Naive thymus-derived CD4-positive, alpha-beta T cell (primary cell): ENCODE results near the gene STX1A. TPM values are rescaled to one million over a fixed set of nuclear protein-coding genes. Genes with fewer than 3 reads are reported as not detected.

Source experiments
- ATAC-seq: fragments of 150-1000 bp; cut with Tn5 transposase; 2 replicates; pipeline ENCODE4 v1.10.0; 2021; ENCODE audit warnings: mild to moderate bottlenecking, moderate library complexity
- CTCF ChIA-PET: fragments of 350-600 bp; sonication (Branson Sonifier 250); formaldehyde crosslinking; loops from one replicate; lab custom pipeline; 2021; ENCODE audit warnings: antibody characterized with exemption; lab: Charles Lee
- POLR2A ChIA-PET: fragments of 350-600 bp; sonication (Branson Sonifier 250); formaldehyde crosslinking; loops from one replicate; lab custom pipeline; 2021; ENCODE audit warnings: antibody characterized with exemption, inconsistent platforms; lab: Charles Lee
- DNase-seq, 9 donors: peaks; one replicate each; pipeline versions ENCODE4 v3.0.0 to v3.0.0-alpha.2; 2020 to 2022; ENCODE audit warnings: mixed read lengths in 1 of 9
- H3K27ac ChIP-seq: one replicate; pipeline ENCODE4 v1.7.0; 2013; ENCODE audit warnings: mild to moderate bottlenecking, low read depth, low read length, moderate library complexity
- H3K27me3 ChIP-seq, 2 donors: one replicate each; pipeline ENCODE4 v1.7.0; 2013; ENCODE audit warnings: low read length in 2 of 2, mild to moderate bottlenecking in 2 of 2, moderate library complexity in 2 of 2; ENCODE audit not compliant: control insufficient read depth in 2 of 2, insufficient read depth in 2 of 2
- H3K36me3 ChIP-seq, 3 experiments: 1 replicate in 2 of 3; 2 replicates in 1 of 3; pipeline ENCODE4 v1.7.0; 2013; ENCODE audit warnings: low read length in 3 of 3, mild to moderate bottlenecking in 3 of 3, moderate library complexity in 1 of 3; ENCODE audit not compliant: insufficient read depth in 3 of 3, control insufficient read depth in 2 of 3
- H3K4me1 ChIP-seq, 2 donors: one replicate each; pipeline ENCODE4 v1.7.0; 2013; ENCODE audit warnings: low read length in 2 of 2, mild to moderate bottlenecking in 2 of 2, moderate library complexity in 1 of 2; ENCODE audit not compliant: control insufficient read depth in 2 of 2, insufficient read depth in 2 of 2
- H3K4me3 ChIP-seq: 2 replicates; pipeline ENCODE4 v1.7.0; 2013; ENCODE audit warnings: mild to moderate bottlenecking, low read length
- H3K9me3 ChIP-seq, 3 experiments: 1 replicate in 2 of 3; 2 replicates in 1 of 3; pipeline ENCODE4 v1.7.0; 2013; ENCODE audit warnings: low read length in 3 of 3; ENCODE audit not compliant: control insufficient read depth in 2 of 3
- H3K27ac Mint-ChIP-seq, 9 donors: one replicate each; pipeline ENCODE4 v1.8.0; 2020 to 2022; ENCODE audit warnings: mixed read lengths in 9 of 9, mild to moderate bottlenecking in 8 of 9, moderate library complexity in 5 of 9, inconsistent platforms in 2 of 9
- H3K27me3 Mint-ChIP-seq, 5 donors: one replicate each; pipeline ENCODE4 v1.8.0; 2021 to 2022; ENCODE audit warnings: mixed read lengths in 5 of 5, mild to moderate bottlenecking in 1 of 5
- H3K36me3 Mint-ChIP-seq, 5 donors: one replicate each; pipeline ENCODE4 v1.8.0; 2020 to 2022; ENCODE audit warnings: mixed read lengths in 5 of 5, mild to moderate bottlenecking in 3 of 5, inconsistent platforms in 1 of 5
- H3K4me1 Mint-ChIP-seq, 7 donors: one replicate each; pipeline ENCODE4 v1.8.0; 2020 to 2022; ENCODE audit warnings: mixed read lengths in 7 of 7, mild to moderate bottlenecking in 3 of 7, inconsistent platforms in 1 of 7
- H3K4me3 Mint-ChIP-seq, 10 donors: one replicate each; pipeline ENCODE4 v1.8.0; 2020 to 2022; ENCODE audit warnings: mild to moderate bottlenecking in 10 of 10, mixed read lengths in 10 of 10, moderate library complexity in 6 of 10, inconsistent platforms in 2 of 10
- H3K9me3 Mint-ChIP-seq, 11 donors: one replicate each; pipeline ENCODE4 v1.8.0; 2020 to 2022; ENCODE audit warnings: mixed read lengths in 11 of 11, mild to moderate bottlenecking in 4 of 11, inconsistent platforms in 1 of 11, moderate library complexity in 1 of 11
- intact Hi-C, 2 donors: fragments of 100-400 bp; cut with micrococcal nuclease; formaldehyde crosslinking; loops; one replicate each; pipeline ENCODE4 v1.15.1; 2023
- polyA plus RNA-seq, 2 donors: library from polyadenylated mRNA; unstranded; fragments of 300-500 nt; fragmentation: Illumina TruSeq; gene quantifications; one replicate each; pipeline ENCODE4 v1.2.3, GENCODE V29; 2021
- total RNA-seq, 6 experiments: library from RNA in 5 of 6; stranded (reverse) in 5 of 6; gene quantifications; 1 replicate in 5 of 6; 2 replicates in 1 of 6; pipeline ENCODE4 v1.2.3 and lab custom pipeline; 2021 to 2026

Gene STX1A
- total and polyA plus RNA-seq, 7 experiments from 2014 or later = 1.2 to 13.4 (median 9.8) TPM

GRCh38 chr7:73737491-73738219 lies 18.2 kb upstream of the STX1A start:
- Histone ChIP-seq H3K4me3 (peak overlapping the region; percentile 84), H3K27ac (peak overlapping the region; percentile 89), H3K9me3 (no peaks in the 10 kb centered on the region), H3K36me3 (peaks cover 0 to 19% (median 0%) of the 10 kb centered on the region in 3 experiments), H3K4me1 (peaks cover 4 to 18% of the 10 kb centered on the region in 2 donors), H3K27me3 (no peaks in the 10 kb centered on the region)
- ATAC-seq (no peak), DNase-seq (no peak)
- Mint-ChIP-seq H3K27ac (peak overlapping the region; percentile 48 to 96 (median 88)), H3K4me1 (peaks cover 5 to 23% (median 16%) of the 10 kb centered on the region in 7 donors), H3K36me3 (peaks cover 0 to 4% (median 0%) of the 10 kb centered on the region in 5 donors), H3K9me3 (peaks cover 0 to 1% (median 0%) of the 10 kb centered on the region in 11 donors), H3K27me3 (peaks cover 0 to 3% (median 0%) of the 10 kb centered on the region in 5 donors), H3K4me3 (peak overlapping the region; percentile 83 to 94 (median 91))
- CTCF ChIA-PET = interaction anchor here (0.5 to 3.0 kb wide), 6 partner anchors 12 to 158 kb away, joined by 3 to 9 read pairs (median 4); no protein-coding TSS in a partner anchor
- intact Hi-C loops = loop anchor here (1.0 to 10.0 kb wide), 16 partner anchors 18 to 917 kb away; partner anchors contain the start of genes BAZ1B (in 2 of the 2), BCL7B (in 2 of the 2), BUD23 (in 2 of the 2) and DNAJC30 (in 2 of the 2)
- POLR2A ChIA-PET = interaction anchor here (0.7 to 2.1 kb wide), 6 partner anchors 18 to 213 kb away, joined by 3 to 8 read pairs (median 4); partner anchors contain the start of genes BUD23 and STX1A

GRCh38 chr7:73736885-73737284 lies 17.4 kb upstream of the STX1A start:
- Histone ChIP-seq H3K9me3 (no peaks in the 10 kb centered on the region), H3K27me3 (no peaks in the 10 kb centered on the region), H3K4me3 (no peak overlapping the region), H3K27ac (no peak overlapping the region), H3K36me3 (peaks cover 0 to 19% (median 0%) of the 10 kb centered on the region in 3 experiments), H3K4me1 (peaks cover 4 to 18% of the 10 kb centered on the region in 2 donors)
- Mint-ChIP-seq H3K27ac (peak overlapping the region in 3 of 9 donors; percentile 21 to 72 (median 22)), H3K9me3 (peaks cover 0 to 1% (median 0%) of the 10 kb centered on the region in 11 donors), H3K4me3 (peak overlapping the region in 9 of 10 donors; percentile 38 to 94 (median 89)), H3K27me3 (peaks cover 0 to 3% (median 0%) of the 10 kb centered on the region in 5 donors), H3K36me3 (peaks cover 0 to 4% (median 0%) of the 10 kb centered on the region in 5 donors), H3K4me1 (peaks cover 5 to 23% (median 16%) of the 10 kb centered on the region in 7 donors)
- POLR2A ChIA-PET = interaction anchor here (1.0 to 1.1 kb wide), 2 partner anchors 19 to 62 kb away, joined by 3 read pairs; no protein-coding TSS in a partner anchor
- intact Hi-C loops = loop anchor here in 1 of 2 donors (5.0 to 10.0 kb wide), 4 partner anchors 115 to 918 kb away; partner anchors contain the start of genes GTF2I, MLXIPL, RFC2 and TYW1B
- ATAC-seq (no peak), DNase-seq (no peak)
- CTCF ChIA-PET = interaction anchor here (0.5 to 1.3 kb wide), 4 partner anchors 24 to 227 kb away, joined by 3 to 5 read pairs (median 3); no protein-coding TSS in a partner anchor

DNA sequence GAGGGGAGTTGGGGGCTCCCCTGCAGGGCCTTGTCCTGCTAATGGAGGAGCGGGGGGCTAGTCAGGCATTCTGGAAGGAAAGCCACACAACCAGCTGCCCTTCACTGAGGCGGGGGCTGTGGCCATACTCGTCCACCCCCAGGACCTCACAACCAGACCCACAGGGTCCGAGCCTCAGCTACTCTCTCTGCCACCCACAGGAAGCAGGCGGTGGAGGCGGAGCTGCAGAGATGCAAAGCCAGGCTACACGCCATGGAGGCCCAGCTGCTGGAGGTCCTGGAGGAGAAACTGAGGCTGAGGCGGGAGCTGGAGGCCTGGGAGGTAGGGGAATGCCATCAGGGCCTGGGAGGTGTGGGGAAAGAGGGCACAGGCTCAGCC lies 16.0 kb upstream of the STX1A start:
- ChIA-PET CTCF (interaction anchor here (0.6 to 0.9 kb wide), 2 partner anchors 92 to 140 kb away, joined by 3 to 4 read pairs; no protein-coding TSS in a partner anchor), POLR2A (interaction anchor here (0.6 to 1.9 kb wide), 2 partner anchors 16 to 120 kb away, joined by 5 read pairs; partner anchors contain the start of gene STX1A)
- H3K36me3 Mint-ChIP-seq = peaks cover 0 to 4% (median 0%) of the 10 kb centered on the region in 5 donors
- H3K9me3 ChIP-seq = no peaks in the 10 kb centered on the region
- no peak overlapping the region for H3K4me3 Mint-ChIP-seq
- ATAC-seq = no peak
- peaks cover 0 to 1% (median 0%) of the 10 kb centered on the region in 11 donors for H3K9me3 Mint-ChIP-seq
- peaks cover 5 to 23% (median 16%) of the 10 kb centered on the region in 7 donors for H3K4me1 Mint-ChIP-seq
- no peak overlapping the region for H3K27ac ChIP-seq
- no peak overlapping the region for H3K4me3 ChIP-seq
- H3K27me3 ChIP-seq = no peaks in the 10 kb centered on the region
- H3K27me3 Mint-ChIP-seq = peaks cover 0 to 3% (median 0%) of the 10 kb centered on the region in 5 donors
- intact Hi-C loops = loop anchor here in 1 of 2 donors (5.0 to 10.0 kb wide), 4 partner anchors 113 to 919 kb away; partner anchors contain the start of genes GTF2I, MLXIPL, RFC2 and TYW1B
- no peak for DNase-seq
- H3K36me3 ChIP-seq = peaks cover 0 to 19% (median 0%) of the 10 kb centered on the region in 3 experiments
- H3K27ac Mint-ChIP-seq = peak overlapping the region in 1 of 9 donors; percentile 58
- H3K4me1 ChIP-seq = peaks cover 4 to 18% of the 10 kb centered on the region in 2 donors

DNA sequence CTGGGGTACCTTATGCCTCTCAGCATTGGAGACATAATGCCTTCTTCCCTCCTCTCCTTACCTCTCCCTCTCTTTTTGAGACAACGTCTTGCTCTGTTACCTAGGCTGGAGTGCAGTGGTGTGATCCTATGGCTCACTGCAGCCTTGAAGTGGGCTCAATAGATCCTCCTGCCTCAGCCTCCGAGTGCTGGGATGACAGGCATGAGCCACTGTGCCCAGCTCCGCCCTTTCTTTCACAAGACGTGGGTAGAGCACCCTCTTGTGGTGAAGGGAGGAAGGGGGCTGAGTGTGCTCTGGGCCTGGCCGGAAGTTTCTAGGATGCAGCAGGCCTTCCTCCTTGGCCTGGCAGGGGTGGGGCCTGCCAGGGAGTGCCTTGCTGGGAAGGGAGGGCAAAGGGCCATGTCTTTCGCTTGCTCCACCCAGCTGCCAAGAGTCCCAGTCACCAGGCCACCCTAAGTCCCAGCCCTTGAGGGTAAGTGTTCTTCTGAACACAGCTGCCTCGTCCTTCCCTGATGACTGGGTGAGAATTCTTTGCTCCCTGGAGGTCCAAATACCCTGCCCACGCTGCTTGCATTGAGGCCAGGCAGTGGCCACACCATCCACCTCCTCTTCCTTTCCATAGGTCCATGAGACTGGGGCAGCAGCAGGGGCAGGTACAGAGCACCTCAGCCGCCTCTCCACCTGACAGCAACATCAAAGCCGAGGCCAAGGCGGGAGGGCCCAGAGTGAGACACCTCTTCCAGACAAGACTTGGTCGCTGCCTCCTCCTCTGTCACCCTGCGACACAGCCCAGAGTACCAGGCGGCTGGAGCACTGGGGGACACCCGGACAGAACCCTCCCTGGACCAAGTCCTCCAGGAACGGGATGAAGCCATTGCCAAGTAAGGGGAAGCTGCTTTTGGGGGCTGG lies 15.4 kb upstream of the STX1A start:
- intact Hi-C loops = loop anchor here (1.0 to 10.0 kb wide), 11 partner anchors 10 to 920 kb away; partner anchors contain the start of genes BUD23 (in 1 of the 2), DNAJC30 (in 1 of the 2), GTF2I (in 1 of the 2) and MLXIPL (in 1 of the 2)
- Mint-ChIP-seq H3K27ac (peak overlapping the region; percentile 2 to 89 (median 72)), H3K36me3 (peaks cover 0 to 4% (median 0%) of the 10 kb centered on the region in 5 donors), H3K27me3 (peaks cover 0 to 3% (median 0%) of the 10 kb centered on the region in 5 donors), H3K9me3 (peaks cover 0 to 1% (median 0%) of the 10 kb centered on the region in 11 donors), H3K4me3 (peak overlapping the region in 2 of 10 donors; percentile 45 to 78), H3K4me1 (peaks cover 5 to 23% (median 16%) of the 10 kb centered on the region in 7 donors)
- ChIA-PET POLR2A (interaction anchor here (0.6 to 1.9 kb wide), 4 partner anchors 15 to 155 kb away, joined by 3 to 5 read pairs (median 5); partner anchors contain the start of genes BUD23, DNAJC30 and STX1A), CTCF (interaction anchor here (0.5 to 1.5 kb wide), 3 partner anchors 92 to 1936 kb away, joined by 3 to 10 read pairs (median 4); no protein-coding TSS in a partner anchor)
- Histone ChIP-seq H3K4me3 (no peak overlapping the region), H3K9me3 (no peaks in the 10 kb centered on the region), H3K27ac (peak overlapping the region; percentile 44), H3K36me3 (peaks cover 0 to 19% (median 0%) of the 10 kb centered on the region in 3 experiments), H3K4me1 (peaks cover 4 to 18% of the 10 kb centered on the region in 2 donors), H3K27me3 (no peaks in the 10 kb centered on the region)
- ATAC-seq = peak; percentile 55
- DNase-seq = peak; percentile 52 to 84 (median 79)

DNA sequence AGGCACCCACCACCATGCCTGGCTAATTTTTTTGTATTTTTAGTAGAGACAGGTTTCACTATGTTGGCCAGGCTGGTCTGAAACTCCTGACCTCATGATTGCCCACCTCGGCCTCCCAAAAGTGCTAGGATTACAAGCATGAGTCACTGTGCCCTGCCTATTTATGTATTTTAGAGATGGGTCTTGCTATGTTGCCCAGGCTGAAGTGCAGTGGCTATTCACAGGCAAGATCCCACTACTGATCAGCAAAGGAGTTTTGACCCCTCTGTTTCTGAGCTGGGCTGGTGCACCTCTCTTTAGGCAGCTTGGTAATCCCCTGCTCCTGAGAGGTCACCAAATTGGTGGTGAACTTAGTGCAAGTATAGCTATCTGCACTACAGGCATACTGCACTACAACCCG lies 12.9 kb upstream of the STX1A start:
- ChIA-PET POLR2A (no interaction called here), CTCF (interaction anchor here (0.5 to 1.7 kb wide), 3 partner anchors 9 to 125 kb away, joined by 3 to 7 read pairs (median 4); no protein-coding TSS in a partner anchor)
- no peak overlapping the region for H3K4me3 Mint-ChIP-seq

More for the DNA sequence above, 12.9 kb upstream of the STX1A start:
- intact Hi-C loops = loop anchor here in 1 of 2 donors (10.0 kb wide), 2 partner anchors 522 to 922 kb away; partner anchors contain the start of genes GTF2I and RFC2
- Mint-ChIP-seq H3K4me1 (peaks cover 1 to 16% (median 8%) of the 10 kb centered on the region in 7 donors), H3K9me3 (no peaks in the 10 kb centered on the region), H3K27me3 (peaks cover 0 to 15% (median 9%) of the 10 kb centered on the region in 5 donors), H3K36me3 (peaks cover 0 to 4% (median 0%) of the 10 kb centered on the region in 5 donors), H3K27ac (peak overlapping the region in 1 of 9 donors; percentile 36)
- H3K36me3 ChIP-seq = peaks cover 0 to 14% (median 0%) of the 10 kb centered on the region in 3 experiments
- no peak overlapping the region for H3K4me3 ChIP-seq
- DNase-seq (no peak), ATAC-seq (no peak)
- peaks cover 0 to 8% of the 10 kb centered on the region in 2 donors for H3K4me1 ChIP-seq
- no peak overlapping the region for H3K27ac ChIP-seq
- H3K27me3 ChIP-seq = no peaks in the 10 kb centered on the region
- H3K9me3 ChIP-seq = no peaks in the 10 kb centered on the region
